GM23338 (cell line): ENCODE results near the gene GNAI3. TPM values are rescaled to one million over a fixed set of nuclear protein-coding genes. Genes with fewer than 3 reads are reported as not detected.

Source experiments
- ATAC-seq: fragments of 200-7000 bp; cut with Tn5 transposase; 3 replicates; pipeline ENCODE4 v1.9.1; 2020
- DNase-seq: peaks from one replicate; pipeline ENCODE4 v3.0.0-alpha.2; 2015; ENCODE audit warnings: low spot score
- H2AFZ ChIP-seq: fragments of 200-600 bp; sonication (generic); 2 replicates; pipeline ENCODE4 v1.8.0; 2016; ENCODE audit warnings: antibody characterized with exemption, mild to moderate bottlenecking, moderate library complexity
- H3F3A ChIP-seq: fragments of 200-600 bp; sonication (generic); replicated peaks from 2 replicates; pipeline ENCODE4 v1.8.0; 2017; ENCODE audit warnings: antibody characterized with exemption, mixed run types, low read depth
- H3K27ac ChIP-seq: fragments of 200-600 bp; sonication (generic); 2 replicates; pipeline ENCODE4 v1.6.1; 2016; ENCODE audit warnings: low read depth
- H3K27me3 ChIP-seq: fragments of 200-600 bp; sonication (generic); 2 replicates; pipeline ENCODE4 v1.8.0; 2016; ENCODE audit warnings: mild to moderate bottlenecking, mixed run types, moderate library complexity; ENCODE audit not compliant: insufficient read depth
- H3K36me3 ChIP-seq: fragments of 200-600 bp; sonication (generic); 2 replicates; pipeline ENCODE4 v1.8.0; 2016; ENCODE audit warnings: mild to moderate bottlenecking; ENCODE audit not compliant: insufficient read depth
- H3K4me1 ChIP-seq: fragments of 200-600 bp; sonication (generic); 2 replicates; pipeline ENCODE4 v1.8.0; 2016; ENCODE audit warnings: mild to moderate bottlenecking, moderate library complexity; ENCODE audit not compliant: insufficient read depth
- H3K4me2 ChIP-seq: fragments of 200-600 bp; sonication (generic); 2 replicates; pipeline ENCODE4 v1.7.1; 2017; ENCODE audit warnings: mixed run types
- H3K4me3 ChIP-seq: fragments of 200-600 bp; sonication (generic); 2 replicates; pipeline ENCODE4 v1.6.1; 2016; ENCODE audit warnings: mixed run types
- H3K79me2 ChIP-seq: fragments of 200-600 bp; sonication (generic); replicated peaks from 2 replicates; pipeline ENCODE4 v1.8.0; 2017; ENCODE audit warnings: mild to moderate bottlenecking; ENCODE audit not compliant: insufficient read depth
- H3K9me2 ChIP-seq: fragments of 200-600 bp; sonication (generic); 2 replicates; pipeline ENCODE4 v1.8.0; 2017; ENCODE audit not compliant: insufficient read depth
- H4K20me1 ChIP-seq: fragments of 200-600 bp; sonication (generic); replicated peaks from 2 replicates; pipeline ENCODE4 v1.8.0; 2017; ENCODE audit warnings: mild to moderate bottlenecking; ENCODE audit not compliant: insufficient read depth
- H3K27ac Mint-ChIP-seq: 2 replicates; pipeline ENCODE4 v1.8.0; 2020; ENCODE audit warnings: inconsistent platforms, mild to moderate bottlenecking, moderate library complexity, mixed read lengths
- H3K27me3 Mint-ChIP-seq: 3 replicates; pipeline ENCODE4 v1.8.0; 2022; ENCODE audit warnings: low read depth, mild to moderate bottlenecking, moderate library complexity, mixed read lengths, inconsistent platforms; ENCODE audit not compliant: insufficient read depth, poor library complexity
- H3K36me3 Mint-ChIP-seq: 3 replicates; pipeline ENCODE4 v1.8.0; 2021; ENCODE audit warnings: low read depth, mild to moderate bottlenecking, inconsistent platforms, moderate library complexity, mixed read lengths
- H3K4me1 Mint-ChIP-seq: 3 replicates; pipeline ENCODE4 v1.8.0; 2020; ENCODE audit warnings: mild to moderate bottlenecking, inconsistent platforms, mixed read lengths
- H3K4me3 Mint-ChIP-seq: 3 replicates; pipeline ENCODE4 v1.8.0; 2021; ENCODE audit warnings: moderate library complexity, mild to moderate bottlenecking, inconsistent platforms, mixed read lengths
- H3K9me3 Mint-ChIP-seq: 3 replicates; pipeline ENCODE4 v1.8.0; 2020; ENCODE audit warnings: moderate library complexity, mild to moderate bottlenecking, inconsistent platforms, mixed read lengths
- CREB1 ChIP-seq: fragments of 250-450 bp; sonication (Bioruptor Pico); IDR thresholded peaks from 2 replicates; pipeline ENCODE4 v1.5.0; 2020; ENCODE audit warnings: low read depth, mild to moderate bottlenecking, moderate library complexity
- ETS1 ChIP-seq: IDR thresholded peaks from 2 replicates; pipeline ENCODE4 v1.6.1; 2016; ENCODE audit warnings: antibody characterized with exemption
- EZH2 ChIP-seq: fragments of 200-600 bp; sonication (generic); IDR thresholded peaks from one replicate; pipeline ENCODE4 v1.8.0; 2017; ENCODE audit warnings: antibody characterized with exemption, mild to moderate bottlenecking, low read depth; ENCODE audit not compliant: unreplicated experiment
- EZH2phosphoT487 ChIP-seq: fragments of 200-600 bp; sonication (generic); IDR thresholded peaks from one replicate; pipeline ENCODE4 v1.8.1; 2018; ENCODE audit warnings: antibody characterized with exemption; ENCODE audit not compliant: unreplicated experiment
- JUNB ChIP-seq: IDR thresholded peaks from one replicate; pipeline ENCODE4 v1.6.1; 2016; ENCODE audit warnings: antibody characterized with exemption; ENCODE audit not compliant: unreplicated experiment
- NANOG ChIP-seq: IDR thresholded peaks from 2 replicates; pipeline ENCODE4 v1.6.1; 2016; ENCODE audit warnings: antibody characterized with exemption, borderline replicate concordance
- POLR2AphosphoS5 ChIP-seq: IDR thresholded peaks from 2 replicates; pipeline ENCODE4 v1.6.1; 2016; ENCODE audit warnings: antibody characterized with exemption, low read depth
- REST ChIP-seq: IDR thresholded peaks from one replicate; pipeline ENCODE4 v1.6.1; 2018; ENCODE audit warnings: antibody characterized with exemption; ENCODE audit not compliant: unreplicated experiment
- ZNF331 ChIP-seq: fragments of 250-450 bp; sonication (Bioruptor Pico); IDR thresholded peaks from 2 replicates; pipeline ENCODE4 v1.5.0; 2020; ENCODE audit warnings: low read depth, mild to moderate bottlenecking, moderate library complexity
- polyA plus RNA-seq: library from polyadenylated mRNA; unstranded; fragments of >200 nt; fragmentation: Nextera tagmentation; extraction: Ambion mirVana; gene quantifications from 2 replicates; pipeline ENCODE4 v1.2.1, GENCODE V29; 2016
- total RNA-seq: library from RNA; depleted of rRNA; stranded (reverse); fragments of >200 nt; shearing (Covaris generic); gene quantifications from 2 replicates; pipeline ENCODE4 v1.2.3, GENCODE V29; 2014

The GNAI3 gene
- total and polyA plus RNA-seq, 2 experiments from 2014 or later = 4.5 to 10.2 TPM

- Histone ChIP-seq H3K4me1 (peaks cover 17% of the 10 kb centered on the region), H3K27ac (no peak overlapping the region), H3K9me2 (no peaks in the 10 kb centered on the region), H2AFZ (no peak overlapping the region), H3K4me3 (no peak overlapping the region), H3F3A (no peaks in the 10 kb centered on the region), H3K79me2 (peaks cover 37% of the 10 kb centered on the region), H3K4me2 (no peak overlapping the region), H3K36me3 (no peaks in the 10 kb centered on the region), H4K20me1 (peaks cover 4% of the 10 kb centered on the region; the same call in 1 of the 2 replicates), H3K27me3 (no peaks in the 10 kb centered on the region)
- no peaks in the 10 kb centered on the region for H3K9me3 Mint-ChIP-seq
- no peak overlapping the region for H3K4me3 Mint-ChIP-seq
- ATAC-seq (no peak), DNase-seq (no peak)
- peak overlapping the region; percentile 36; the same call in 1 of the 2 replicates for H3K27ac Mint-ChIP-seq
- peaks cover 9% of the 10 kb centered on the region for H3K36me3 Mint-ChIP-seq
- peaks cover 36% of the 10 kb centered on the region for H3K4me1 Mint-ChIP-seq
- TF ChIP-seq CREB1 (CRISPR knock-in tag) (no peak), NANOG (no peak), ZNF331 (CRISPR knock-in tag) (no peak), EZH2 (no peak), EZH2phosphoT487 (no peak), JUNB (no peak), POLR2AphosphoS5 (no peak), REST (no peak)
- H3K27me3 Mint-ChIP-seq = peaks cover 4% of the 10 kb centered on the region
Measured at GRCh38 chr1:109622895-109623294, 74.5 kb downstream of the GNAI3 start.

- H3K4me3 ChIP-seq = no peak overlapping the region
- Mint-ChIP-seq H3K4me3 (no peak overlapping the region), H3K9me3 (no peaks in the 10 kb centered on the region), H3K27ac (peak overlapping the region; percentile 84; the same call in 1 of the 2 replicates), H3K27me3 (peaks cover 3% of the 10 kb centered on the region), H3K4me1 (peaks cover 34% of the 10 kb centered on the region), H3K36me3 (peaks cover 16% of the 10 kb centered on the region)
- H3K4me2 ChIP-seq = no peak overlapping the region
- H3K36me3 ChIP-seq = no peaks in the 10 kb centered on the region
- no peaks in the 10 kb centered on the region for H3F3A ChIP-seq
- no peaks in the 10 kb centered on the region for H3K9me2 ChIP-seq
- ATAC-seq (no peak), DNase-seq (no peak)
- H4K20me1 ChIP-seq = peaks cover 4% of the 10 kb centered on the region; the same call in 1 of the 2 replicates
- TF ChIP-seq ZNF331 (CRISPR knock-in tag) (no peak), ETS1 (no peak)
- peaks cover 13% of the 10 kb centered on the region for H3K4me1 ChIP-seq
- H2AFZ ChIP-seq = no peak overlapping the region
- H3K27me3 ChIP-seq = no peaks in the 10 kb centered on the region
- no peak overlapping the region for H3K27ac ChIP-seq
- peaks cover 37% of the 10 kb centered on the region for H3K79me2 ChIP-seq
Measured at GRCh38 chr1:109623601-109624161, 75.3 kb downstream of the GNAI3 start.
